A549 treated with DMSO at 1 μM for 4 hours (cell line): ENCODE data around the gene ADORA1. TPM values are rescaled to one million over a fixed set of nuclear protein-coding genes. Genes with fewer than 3 reads are reported as not detected.

ENCODE experiments used
- total RNA-seq: library from RNA; stranded (reverse); fragments of 200-300 nt; extraction: Qiagen RNA extraction; gene quantifications from 5 replicates; pipeline ENCODE4 v1.2.3, GENCODE V29; 2022; ENCODE audit warnings: low read depth

ADORA1 gene
- total RNA-seq, result 0.62 to 1.5 TPM (median 1.3 TPM) in 5 replicates

DNA sequence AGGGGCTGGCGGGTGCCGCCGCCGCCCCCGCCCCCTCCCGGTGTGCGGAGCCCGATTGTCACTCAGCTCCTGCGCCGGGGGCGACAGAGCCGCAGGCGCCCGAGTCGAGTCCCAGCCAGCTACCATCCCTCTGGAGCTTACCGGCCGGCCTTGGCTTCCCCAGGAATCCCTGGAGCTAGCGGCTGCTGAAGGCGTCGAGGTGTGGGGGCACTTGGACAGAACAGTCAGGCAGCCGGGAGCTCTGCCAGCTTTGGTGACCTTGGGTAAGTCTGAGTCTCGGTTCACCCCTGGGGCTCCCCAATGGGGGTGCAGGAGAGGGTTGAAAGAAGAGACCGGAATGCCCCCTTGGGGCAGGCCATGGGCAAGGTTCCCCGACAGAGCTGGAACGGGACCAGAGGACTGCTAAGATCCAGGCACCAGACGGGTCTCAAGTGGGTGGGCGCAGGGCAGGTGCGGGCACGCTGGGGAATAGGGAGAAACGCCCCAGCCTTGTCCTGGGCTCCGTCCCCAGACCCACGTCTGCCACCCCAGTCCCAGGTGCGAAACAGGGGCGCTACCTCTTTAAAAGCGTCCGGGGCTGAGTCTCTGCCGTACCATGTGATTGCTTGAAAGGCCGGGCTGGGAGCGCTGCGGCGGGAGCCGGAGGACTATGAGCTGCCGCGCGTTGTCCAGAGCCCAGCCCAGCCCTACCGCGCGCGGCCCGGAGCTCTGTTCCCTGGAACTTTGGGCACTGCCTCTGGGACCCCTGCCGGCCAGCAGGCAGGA, at the start of gene ADORA1:
ADORA1 (plus strand) TSS at position 61 of the 765 bp plus-strand sequence. CDS start 1,116 bp downstream, outside the sequence.

DNA sequence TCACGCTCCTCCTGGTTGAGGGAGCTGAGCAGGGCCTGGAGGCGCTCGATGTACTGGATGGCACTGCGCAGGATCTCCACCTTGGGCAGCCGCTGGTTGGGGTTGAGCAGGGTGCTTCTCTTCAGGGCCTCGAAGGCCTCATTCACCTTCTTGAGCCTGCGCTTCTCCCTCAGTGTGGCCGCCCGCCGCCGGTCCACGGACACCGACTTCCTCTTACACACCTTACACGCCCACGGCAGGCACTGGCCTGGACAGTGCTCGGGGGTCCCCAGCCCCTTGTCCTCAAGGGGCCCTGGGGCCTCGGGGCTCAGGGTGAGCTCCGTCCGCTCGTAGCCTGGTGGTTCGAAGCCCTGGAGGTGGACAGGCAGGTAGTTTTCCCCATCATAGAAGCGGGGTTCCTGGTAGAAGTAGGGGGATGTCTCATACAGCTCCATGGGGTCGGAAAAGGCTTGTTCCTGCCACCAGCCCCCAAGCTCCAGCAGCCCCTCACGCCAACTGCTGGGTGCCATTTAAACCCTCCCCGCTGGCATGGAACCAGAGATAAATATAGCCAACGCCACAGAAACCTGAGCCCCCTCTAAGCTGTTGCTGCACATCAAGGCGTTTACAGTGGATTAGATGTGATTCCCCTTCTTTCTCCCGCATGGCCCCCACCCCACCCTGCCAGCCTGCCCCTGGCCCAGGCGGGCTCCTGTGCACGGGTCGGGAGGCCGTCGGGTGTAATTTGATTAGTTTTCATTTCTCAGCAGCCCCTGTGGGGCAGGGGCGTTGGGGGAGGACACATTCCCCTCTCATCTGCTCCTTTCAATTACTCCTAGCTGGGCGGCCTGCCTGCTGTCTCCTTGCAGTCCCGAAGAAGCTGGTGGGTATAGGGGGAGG, 41.8 kb upstream of the ADORA1 start, which contains the start of gene MYOG:
MYOG (minus strand) TSS at position 485 of the 879 bp plus-strand sequence; CDS start at position 434, 51 bp downstream.

DNA sequence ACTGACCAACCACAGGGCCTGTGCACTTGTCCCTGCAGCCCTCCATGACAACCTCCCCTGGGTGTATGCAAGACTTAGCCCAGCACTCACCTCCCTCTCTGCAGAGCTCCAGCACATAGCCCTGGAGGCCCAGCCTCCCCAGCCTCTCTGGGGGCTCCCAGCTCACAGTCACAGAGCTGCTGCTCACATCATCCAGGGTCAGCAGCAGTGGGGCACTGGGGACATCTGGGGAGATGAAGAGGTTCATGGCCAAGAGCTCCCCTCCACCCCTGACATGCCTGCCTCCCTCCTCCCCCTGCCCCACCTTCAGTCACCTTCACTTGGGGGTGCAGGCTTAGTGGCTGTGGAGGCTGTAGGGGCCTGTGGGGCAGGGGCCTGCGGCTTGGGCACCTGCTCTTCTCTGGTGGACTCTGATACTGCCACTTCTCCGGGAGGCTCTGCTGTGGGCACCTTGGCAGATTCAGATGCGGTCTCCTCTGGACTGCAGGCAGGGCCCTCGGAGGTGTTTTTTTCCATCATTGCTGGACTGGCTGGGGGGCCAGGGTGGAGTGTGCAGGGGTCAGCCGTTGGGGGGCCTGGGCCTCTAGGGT, 47.8 kb downstream of the ADORA1 start, which contains the start of gene MYBPH:
MYBPH (minus strand) TSS at position 590 of the 590 bp plus-strand sequence; CDS start at position 519, 71 bp downstream.

DNA sequence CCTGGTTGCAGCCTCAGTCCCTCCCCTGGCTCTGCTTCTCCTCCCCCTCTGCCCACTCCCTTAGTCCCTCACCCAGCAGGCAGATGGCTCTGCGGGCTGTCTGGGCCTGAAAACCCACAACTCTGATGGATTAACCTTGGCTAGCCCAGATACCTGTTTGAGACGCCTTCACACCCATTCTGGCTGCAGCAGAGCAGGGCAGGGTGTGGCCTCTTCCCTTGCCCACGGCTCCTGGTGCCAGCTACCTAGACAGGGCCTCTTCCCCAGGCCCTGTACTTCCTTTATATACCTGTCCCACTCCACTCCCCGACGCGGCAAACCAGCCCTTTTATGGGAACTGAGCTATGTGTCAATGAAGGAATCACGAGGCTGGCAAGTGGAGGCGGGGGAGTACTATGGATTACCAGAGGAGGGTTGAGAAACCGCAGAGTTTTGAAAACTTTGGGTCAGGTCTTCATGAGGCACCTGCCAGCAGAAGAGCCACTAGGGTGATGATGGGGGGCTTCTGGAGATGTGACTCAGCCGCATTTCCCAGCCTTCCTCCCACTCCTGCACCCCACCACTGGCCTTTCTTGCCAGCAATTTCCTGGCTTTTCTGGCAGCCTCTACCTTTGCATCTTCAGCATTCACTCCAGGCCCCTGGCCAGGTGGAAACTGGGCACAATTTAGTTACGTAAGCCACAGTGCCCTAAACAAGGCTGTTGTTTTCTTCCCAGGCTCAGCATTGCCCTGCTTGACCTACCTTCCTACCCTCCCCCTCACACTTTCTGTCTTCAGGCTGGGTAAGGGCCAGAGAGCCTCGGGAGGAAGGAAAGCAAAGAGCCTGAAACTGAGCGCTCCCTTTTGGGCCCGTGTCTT, 59.1 kb downstream of the ADORA1 start, which contains the start of gene CHI3L1:
CHI3L1 (minus strand) TSS at position 259 of the 858 bp plus-strand sequence; CDS start at position 178, 81 bp downstream.

Other genes starting within 250 kb of the ADORA1 start
- 13.6 to 15.1 TPM (median 14.1 TPM) in 5 replicates for gene RABIF, start 238.6 kb upstream of the ADORA1 start, total RNA-seq
- 16.8 to 20.6 TPM (median 18.8 TPM) in 5 replicates for gene KLHL12, start 200.5 kb upstream of the ADORA1 start, total RNA-seq
- gene ADIPOR1, start 169.4 kb upstream of the ADORA1 start, total RNA-seq, result 59.5 to 72.0 TPM (median 71.2 TPM) in 5 replicates
- gene CYB5R1, start 160.5 kb upstream of the ADORA1 start, total RNA-seq, result 20.9 to 24.3 TPM (median 21.7 TPM) in 5 replicates
- gene TMEM183A, start 120.4 kb upstream of the ADORA1 start, total RNA-seq, result 47.8 to 54.5 TPM (median 50.0 TPM) in 5 replicates
- gene PPFIA4, start 101.2 kb upstream of the ADORA1 start, total RNA-seq, result 0.21 to 0.74 TPM (median 0.40 TPM) in 5 replicates
- not detected in 5 replicates for gene MYOG, start 41.7 kb upstream of the ADORA1 start, total RNA-seq
- gene MYBPH, start 48.1 kb downstream of the ADORA1 start, total RNA-seq, result not detected in 5 replicates
- not detected in 5 replicates for gene CHI3L1, start 59.0 kb downstream of the ADORA1 start, total RNA-seq
- not detected in 5 replicates for gene CHIT1, start 101.9 kb downstream of the ADORA1 start, total RNA-seq
- gene BTG2, start 177.8 kb downstream of the ADORA1 start, total RNA-seq, result 9.3 to 17.7 TPM (median 13.2 TPM) in 5 replicates
- gene FMOD, start 223.4 kb downstream of the ADORA1 start, total RNA-seq, result 0.09 TPM in 1 of 5 replicates, not detected in the others